ENCODE data around the gene ZMYM4. TPM values are rescaled to one million over a fixed set of nuclear protein-coding genes. Genes with fewer than 3 reads are reported as not detected.
"Not testable (repeated sequence)": the region's sequence is repeated elsewhere in the genome, so short reads cannot be mapped to it uniquely, and the experiment has no call there.

ZMYM4 gene
- total RNA-seq, 1 donor from 2014 or later: 65.9 TPM

DNA sequence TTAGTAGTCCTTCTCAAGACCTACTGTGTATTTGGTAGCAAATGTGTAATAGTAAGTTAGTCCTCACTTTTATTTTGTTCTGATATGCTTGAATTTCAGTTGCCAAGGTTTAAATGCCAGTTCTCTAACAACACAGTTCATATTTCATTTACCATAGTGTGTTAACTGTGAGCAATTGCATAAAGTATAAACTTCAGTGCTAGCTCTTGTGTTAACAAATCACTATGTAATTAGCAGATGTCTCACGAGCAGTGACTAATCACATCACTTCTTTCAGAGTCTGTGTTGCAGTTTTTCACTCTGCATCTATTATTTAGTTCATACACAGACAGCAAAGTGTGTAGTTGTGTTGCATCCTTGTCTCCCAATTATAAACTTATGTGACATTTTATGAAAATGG lies 47.8 kb downstream of the ZMYM4 start:
- no peaks in the 10 kb centered on the region for H3K27me3 Mint-ChIP-seq (ENCODE audit: unreplicated experiment)
- DNase-seq (ENCODE audit: extremely low spot score, unreplicated experiment): no peak
- no peak overlapping the region for H3K27ac Mint-ChIP-seq (ENCODE audit: unreplicated experiment)
- TF ChIP-seq, protein P1, sequence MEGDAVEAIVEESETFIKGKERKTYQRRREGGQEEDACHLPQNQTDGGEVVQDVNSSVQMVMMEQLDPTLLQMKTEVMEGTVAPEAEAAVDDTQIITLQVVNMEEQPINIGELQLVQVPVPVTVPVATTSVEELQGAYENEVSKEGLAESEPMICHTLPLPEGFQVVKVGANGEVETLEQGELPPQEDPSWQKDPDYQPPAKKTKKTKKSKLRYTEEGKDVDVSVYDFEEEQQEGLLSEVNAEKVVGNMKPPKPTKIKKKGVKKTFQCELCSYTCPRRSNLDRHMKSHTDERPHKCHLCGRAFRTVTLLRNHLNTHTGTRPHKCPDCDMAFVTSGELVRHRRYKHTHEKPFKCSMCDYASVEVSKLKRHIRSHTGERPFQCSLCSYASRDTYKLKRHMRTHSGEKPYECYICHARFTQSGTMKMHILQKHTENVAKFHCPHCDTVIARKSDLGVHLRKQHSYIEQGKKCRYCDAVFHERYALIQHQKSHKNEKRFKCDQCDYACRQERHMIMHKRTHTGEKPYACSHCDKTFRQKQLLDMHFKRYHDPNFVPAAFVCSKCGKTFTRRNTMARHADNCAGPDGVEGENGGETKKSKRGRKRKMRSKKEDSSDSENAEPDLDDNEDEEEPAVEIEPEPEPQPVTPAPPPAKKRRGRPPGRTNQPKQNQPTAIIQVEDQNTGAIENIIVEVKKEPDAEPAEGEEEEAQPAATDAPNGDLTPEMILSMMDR (IDR thresholded peaks at IDR 0.05): no peak
- H3K36me3 Mint-ChIP-seq (ENCODE audit: unreplicated experiment): peaks cover 14% of the 10 kb centered on the region
- H3K4me1 Mint-ChIP-seq (ENCODE audit: unreplicated experiment): peaks cover 7% of the 10 kb centered on the region
- no peaks in the 10 kb centered on the region for H3K9me3 Mint-ChIP-seq (ENCODE audit: unreplicated experiment)
- no peak overlapping the region for H3K4me3 Mint-ChIP-seq (ENCODE audit: unreplicated experiment)

DNA sequence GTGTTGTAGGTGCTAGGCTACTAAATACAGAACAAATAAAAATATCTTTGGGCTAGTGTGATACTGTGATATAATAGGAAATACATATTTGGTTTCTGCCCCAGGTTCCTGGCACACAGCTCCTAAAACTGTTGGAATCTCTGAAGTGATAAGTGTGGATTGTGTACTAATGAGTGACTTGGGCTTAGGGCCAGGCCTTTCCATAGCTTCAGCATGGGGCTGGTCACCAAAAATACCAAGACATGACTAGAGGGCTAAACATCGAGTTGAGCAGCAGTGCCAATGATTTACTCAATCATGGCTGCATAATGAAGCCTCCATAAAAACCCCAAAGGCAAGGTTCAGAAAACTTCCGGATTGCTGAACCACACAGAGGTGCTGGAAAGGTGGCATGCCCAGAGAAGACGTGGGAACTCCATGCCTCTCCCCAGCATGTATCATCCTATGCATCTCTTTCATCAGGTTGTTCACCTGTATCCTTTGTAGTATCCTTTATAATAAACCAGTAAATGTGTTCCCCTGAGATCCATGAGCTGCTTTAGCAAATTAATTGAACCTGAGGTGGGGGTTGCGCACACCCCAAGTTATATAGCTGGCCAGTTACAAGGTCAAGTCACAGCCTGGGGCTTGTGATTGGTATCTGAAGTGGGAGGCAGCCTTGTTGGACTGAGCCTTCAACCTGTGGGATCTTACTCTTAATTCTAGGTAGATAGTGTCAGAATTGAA lies 51.6 kb downstream of the ZMYM4 start:
- H3K4me3 Mint-ChIP-seq (ENCODE audit: unreplicated experiment): no peak overlapping the region
- TF ChIP-seq, protein P1 (IDR thresholded peaks at IDR 0.05): no peak
- H3K27ac Mint-ChIP-seq (ENCODE audit: unreplicated experiment): peak overlapping the region; percentile 58
- DNase-seq (ENCODE audit: extremely low spot score, unreplicated experiment): no peak
- H3K27me3 Mint-ChIP-seq (ENCODE audit: unreplicated experiment): no peaks in the 10 kb centered on the region
- H3K9me3 Mint-ChIP-seq (ENCODE audit: unreplicated experiment): no peaks in the 10 kb centered on the region
- peaks cover 18% of the 10 kb centered on the region for H3K4me1 Mint-ChIP-seq (ENCODE audit: unreplicated experiment)
- H3K36me3 Mint-ChIP-seq (ENCODE audit: unreplicated experiment): peaks cover 15% of the 10 kb centered on the region

DNA sequence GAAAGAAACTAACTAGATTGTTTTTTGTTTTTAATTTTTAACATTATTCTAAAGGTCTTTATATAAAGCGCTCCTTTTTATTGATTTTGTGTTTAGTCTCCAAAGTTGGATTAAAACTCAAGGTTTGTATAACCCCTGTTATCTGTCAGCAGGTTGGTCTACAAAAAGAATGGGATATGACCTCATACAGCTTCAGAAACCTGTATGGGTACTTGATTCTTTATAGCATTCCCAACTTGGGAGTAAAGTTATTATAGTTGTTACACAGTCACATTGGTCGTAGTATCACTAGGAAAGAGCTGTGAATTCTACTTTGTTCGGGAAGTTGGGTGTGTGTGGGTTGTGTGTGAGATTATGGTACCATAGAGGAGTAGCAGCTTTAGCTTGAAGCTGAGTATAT lies 52.4 kb downstream of the ZMYM4 start:
- Mint-ChIP-seq H3K4me1 (ENCODE audit: unreplicated experiment) (peaks cover 20% of the 10 kb centered on the region), H3K27ac (ENCODE audit: unreplicated experiment) (no peak overlapping the region)

DNA sequence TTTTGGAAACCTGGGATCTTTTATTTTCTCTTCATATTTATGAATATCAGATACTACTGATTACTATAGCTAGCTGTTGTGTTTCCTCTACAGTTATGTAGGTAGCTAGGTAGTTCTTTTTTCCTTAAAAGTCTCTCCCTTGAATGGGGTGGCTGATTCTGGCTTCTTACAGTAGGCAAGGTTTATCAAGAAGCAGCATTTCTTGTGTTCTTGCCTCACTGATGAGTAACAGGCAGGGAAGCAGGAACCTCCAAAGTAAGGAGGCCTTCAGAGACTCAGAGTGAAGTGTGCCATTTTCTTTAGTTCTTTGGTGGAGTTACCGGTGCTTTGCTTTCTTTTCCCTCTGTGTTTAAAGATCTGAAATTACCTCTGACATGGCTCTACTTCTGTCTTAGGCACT lies 56.0 kb downstream of the ZMYM4 start:
- H3K4me3 Mint-ChIP-seq (ENCODE audit: unreplicated experiment): no peak overlapping the region
- no peaks in the 10 kb centered on the region for H3K9me3 Mint-ChIP-seq (ENCODE audit: unreplicated experiment)
- no peak for DNase-seq (ENCODE audit: extremely low spot score, unreplicated experiment)
- peak overlapping the region; percentile 45 for H3K27ac Mint-ChIP-seq (ENCODE audit: unreplicated experiment)
- TF ChIP-seq, protein P1 (IDR thresholded peaks at IDR 0.05): no peak
- no peaks in the 10 kb centered on the region for H3K27me3 Mint-ChIP-seq (ENCODE audit: unreplicated experiment)
- H3K36me3 Mint-ChIP-seq (ENCODE audit: unreplicated experiment): peaks cover 7% of the 10 kb centered on the region
- peaks cover 19% of the 10 kb centered on the region for H3K4me1 Mint-ChIP-seq (ENCODE audit: unreplicated experiment)

More for the DNA sequence above, 52.4 kb downstream of the ZMYM4 start:
- H3K36me3 Mint-ChIP-seq (ENCODE audit: unreplicated experiment): peaks cover 15% of the 10 kb centered on the region
- TF ChIP-seq, protein P1 (IDR thresholded peaks at IDR 0.05): no peak
- no peak for DNase-seq (ENCODE audit: extremely low spot score, unreplicated experiment)
- no peaks in the 10 kb centered on the region for H3K9me3 Mint-ChIP-seq (ENCODE audit: unreplicated experiment)
- H3K27me3 Mint-ChIP-seq (ENCODE audit: unreplicated experiment): no peaks in the 10 kb centered on the region
- no peak overlapping the region for H3K4me3 Mint-ChIP-seq (ENCODE audit: unreplicated experiment)

DNA sequence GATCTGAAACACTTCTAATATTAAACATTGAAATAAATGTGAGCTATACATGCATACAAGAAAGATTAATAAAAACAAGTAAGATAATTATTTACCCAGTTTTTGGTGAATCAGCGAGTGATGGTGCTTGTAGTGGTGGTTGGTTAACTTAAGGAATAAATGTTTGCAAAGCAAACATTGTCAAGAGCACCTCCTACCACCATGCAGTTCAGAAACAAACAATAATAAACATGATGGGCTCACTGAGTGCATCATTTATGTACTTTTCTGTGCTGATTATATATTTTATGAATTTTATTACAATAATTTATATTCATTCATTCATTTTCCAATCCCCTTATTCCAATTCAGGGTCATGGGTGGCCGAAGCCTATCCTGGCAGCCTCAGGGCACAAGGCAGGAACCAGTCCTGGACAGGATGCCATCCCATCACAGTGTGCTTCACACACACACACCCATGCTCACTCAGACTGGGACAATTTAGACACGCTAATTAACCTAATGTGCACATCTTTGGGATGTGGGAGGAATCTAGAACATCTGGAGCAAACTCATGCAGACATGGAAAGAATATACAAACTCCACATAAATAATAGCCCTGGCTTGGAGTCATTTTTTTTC lies 57.8 kb downstream of the ZMYM4 start:
- no peaks in the 10 kb centered on the region for H3K27me3 Mint-ChIP-seq (ENCODE audit: unreplicated experiment)
- H3K27ac Mint-ChIP-seq (ENCODE audit: unreplicated experiment): no peak overlapping the region
- peaks cover 13% of the 10 kb centered on the region for H3K4me1 Mint-ChIP-seq (ENCODE audit: unreplicated experiment)
- TF ChIP-seq, protein P1 (IDR thresholded peaks at IDR 0.05): no peak
- DNase-seq (ENCODE audit: extremely low spot score, unreplicated experiment): no peak
- no peaks in the 10 kb centered on the region for H3K9me3 Mint-ChIP-seq (ENCODE audit: unreplicated experiment)
- H3K36me3 Mint-ChIP-seq (ENCODE audit: unreplicated experiment): peaks cover 5% of the 10 kb centered on the region
- H3K4me3 Mint-ChIP-seq (ENCODE audit: unreplicated experiment): no peak overlapping the region

DNA sequence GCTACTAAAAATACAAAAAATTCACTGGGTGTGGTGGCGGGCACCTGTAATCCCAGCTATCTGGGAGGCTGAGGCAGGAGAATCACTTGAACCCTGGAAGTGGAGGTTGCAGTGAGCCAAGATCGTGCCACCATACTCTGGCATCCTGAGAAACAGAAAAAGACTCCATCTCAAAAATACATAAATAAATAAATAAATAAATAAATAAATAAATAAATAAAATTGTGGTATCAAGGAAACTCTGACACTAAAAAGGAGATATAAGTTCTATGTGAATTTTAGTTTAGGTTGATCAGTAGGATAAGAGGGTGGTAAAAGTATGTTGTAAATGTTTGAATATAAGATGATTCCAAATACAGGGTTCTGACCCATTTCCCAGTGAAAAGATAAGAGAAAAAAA lies 63.1 kb downstream of the ZMYM4 start:
- not testable (repeated sequence) for DNase-seq (ENCODE audit: extremely low spot score, unreplicated experiment); H3K27ac Mint-ChIP-seq (ENCODE audit: unreplicated experiment); H3K4me1 Mint-ChIP-seq (ENCODE audit: unreplicated experiment); H3K9me3 Mint-ChIP-seq (ENCODE audit: unreplicated experiment); H3K4me3 Mint-ChIP-seq (ENCODE audit: unreplicated experiment); H3K27me3 Mint-ChIP-seq (ENCODE audit: unreplicated experiment); H3K36me3 Mint-ChIP-seq (ENCODE audit: unreplicated experiment)
